OCI-LY1 (cell line): ENCODE measurements around the gene TMEM72.

ENCODE experiments used
- CTCF ChIP-seq: fragments of 200-600 bp; sonication (generic), shearing (Covaris generic); IDR thresholded peaks from 2 replicates; pipeline ENCODE4 v1.5.1; 2017; ENCODE audit warnings: mild to moderate bottlenecking, antibody characterized with exemption, low read length, moderate library complexity, mixed read lengths
- EZH2 ChIP-seq: fragments of 200-600 bp; sonication (generic), shearing (Covaris generic); IDR thresholded peaks from 2 replicates; pipeline ENCODE4 v1.8.0; 2017; ENCODE audit warnings: borderline replicate concordance, mixed run types, mild to moderate bottlenecking, antibody characterized with exemption, low read length, moderate library complexity, mixed read lengths

- TF ChIP-seq CTCF: no peak
- no peak for TF ChIP-seq EZH2
These were observed 32.2 kb upstream of the TMEM72 start for GRCh38 chr10:44878706-44879530.
